Vagina (tissue), 2 donors: ENCODE data around the gene RHOU. TPM values are rescaled to one million over a fixed set of nuclear protein-coding genes. Genes with fewer than 3 reads are reported as not detected.

Experiments
- DNase-seq, 2 donors: peaks; one replicate each; pipeline ENCODE4 v3.0.0-alpha.2; 2017; ENCODE audit errors: extremely low spot score in 2 of 2
- H3K27ac ChIP-seq: fragments of 200-600 bp; sonication (generic); one replicate; pipeline ENCODE4 v1.5.1; 2019
- H3K27me3 ChIP-seq: fragments of 200-600 bp; sonication (generic); one replicate; pipeline ENCODE4 v1.5.1; 2019
- H3K36me3 ChIP-seq, 2 donors: fragments of 200-600 bp; sonication (generic); one replicate each; pipeline ENCODE4 v1.5.1; 2017 to 2019
- H3K4me1 ChIP-seq: fragments of 200-600 bp; sonication (generic); one replicate; pipeline ENCODE4 v1.5.1; 2019
- H3K4me3 ChIP-seq, 2 donors: fragments of 200-600 bp; sonication (generic); 1 replicate in 1 of 2; 2 replicates in 1 of 2; pipeline ENCODE4 v1.5.1; 2016 to 2019
- H3K9me3 ChIP-seq: fragments of 200-600 bp; sonication (generic); one replicate; pipeline ENCODE4 v1.5.1; 2019
- POLR2A ChIP-seq, 2 donors: fragments of 450-650 bp; IDR thresholded peaks; one replicate each; pipeline ENCODE4 v1.6.1; 2017; ENCODE audit warnings: antibody characterized with exemption in 2 of 2, mild to moderate bottlenecking in 2 of 2, moderate library complexity in 2 of 2
- POLR2AphosphoS5 ChIP-seq, 2 donors: sonication (generic); formaldehyde crosslinking; IDR thresholded peaks; one replicate each; pipeline ENCODE4 v1.9.0; 2017; ENCODE audit warnings: antibody characterized with exemption in 2 of 2, mild to moderate bottlenecking in 2 of 2, low read depth in 1 of 2; ENCODE audit not compliant: insufficient read depth in 1 of 2
- intact Hi-C: fragments of 100-400 bp; cut with DNase I; formaldehyde crosslinking; loops from one replicate; pipeline ENCODE4 v1.15.1; 2023
- total RNA-seq: library from RNA; depleted of rRNA; stranded (reverse); fragments of >200 nt; gene quantifications from one replicate; pipeline ENCODE4 v1.2.3, GENCODE V29; 2016
- TF ChIP-seq, protein P1 (sequence below), 3 experiments: fragments of 450-650 bp in 2 of 3; fragments of 200-600 bp in 1 of 3; sonication (generic) in 1 of 3; IDR thresholded peaks; one replicate each; pipeline ENCODE4 v1.5.1; 2017 to 2019; ENCODE audit warnings: antibody characterized with exemption in 3 of 3, mild to moderate bottlenecking in 2 of 3, moderate library complexity in 2 of 3

RHOU gene
- total RNA-seq, 1 donor from 2014 or later = 10.8 TPM

DNA sequence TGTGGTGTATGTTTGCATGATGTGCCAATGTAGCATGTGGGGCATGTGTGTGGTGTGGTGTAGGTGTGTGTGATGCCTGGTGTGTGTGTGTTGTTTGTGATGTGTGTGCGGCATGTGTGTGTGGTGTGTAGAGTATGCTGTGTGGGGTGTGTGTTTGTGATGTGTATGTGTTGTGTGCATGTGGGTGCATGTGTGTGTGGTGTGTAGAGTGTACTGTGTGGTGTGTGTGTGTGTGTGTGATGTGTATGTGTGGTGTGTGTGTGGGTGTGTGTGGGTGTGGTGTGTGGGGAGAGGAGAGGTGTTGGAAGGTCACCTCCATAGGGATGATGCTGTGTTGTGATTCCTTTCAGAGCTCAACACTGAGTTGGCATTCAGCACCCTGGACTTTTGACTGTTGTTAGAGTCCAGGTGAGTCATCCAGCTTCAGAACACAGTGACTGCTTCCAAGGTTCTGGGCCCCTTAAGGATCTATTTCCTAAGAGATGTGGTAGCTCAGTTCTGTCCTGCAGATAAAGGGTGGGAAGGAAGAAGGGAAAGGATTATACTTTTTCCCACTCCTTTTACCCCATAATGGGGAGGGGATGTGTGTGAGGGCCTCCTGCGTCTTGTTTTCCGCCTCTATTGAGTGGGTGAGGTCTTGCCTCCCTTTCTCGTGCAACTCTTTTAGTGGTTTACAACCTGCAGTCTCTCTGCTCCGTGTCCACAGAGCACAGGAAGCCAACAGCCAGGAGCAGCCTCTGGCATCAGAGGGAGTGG, 47.6 kb downstream of the RHOU start:
- Histone ChIP-seq H3K9me3 (no peaks in the 10 kb centered on the region), H3K4me1 (no peaks in the 10 kb centered on the region), H3K27ac (no peak overlapping the region), H3K4me3 (no peak overlapping the region), H3K27me3 (no peaks in the 10 kb centered on the region), H3K36me3 (no peaks in the 10 kb centered on the region)
- TF ChIP-seq POLR2AphosphoS5 (IDR thresholded peaks at IDR 0.05; ENCODE audit: insufficient read depth in 1 of 2, low read depth in 1 of 2) (no peak), POLR2A (IDR thresholded peaks at IDR 0.05) (no peak)
- TF ChIP-seq, protein P1, sequence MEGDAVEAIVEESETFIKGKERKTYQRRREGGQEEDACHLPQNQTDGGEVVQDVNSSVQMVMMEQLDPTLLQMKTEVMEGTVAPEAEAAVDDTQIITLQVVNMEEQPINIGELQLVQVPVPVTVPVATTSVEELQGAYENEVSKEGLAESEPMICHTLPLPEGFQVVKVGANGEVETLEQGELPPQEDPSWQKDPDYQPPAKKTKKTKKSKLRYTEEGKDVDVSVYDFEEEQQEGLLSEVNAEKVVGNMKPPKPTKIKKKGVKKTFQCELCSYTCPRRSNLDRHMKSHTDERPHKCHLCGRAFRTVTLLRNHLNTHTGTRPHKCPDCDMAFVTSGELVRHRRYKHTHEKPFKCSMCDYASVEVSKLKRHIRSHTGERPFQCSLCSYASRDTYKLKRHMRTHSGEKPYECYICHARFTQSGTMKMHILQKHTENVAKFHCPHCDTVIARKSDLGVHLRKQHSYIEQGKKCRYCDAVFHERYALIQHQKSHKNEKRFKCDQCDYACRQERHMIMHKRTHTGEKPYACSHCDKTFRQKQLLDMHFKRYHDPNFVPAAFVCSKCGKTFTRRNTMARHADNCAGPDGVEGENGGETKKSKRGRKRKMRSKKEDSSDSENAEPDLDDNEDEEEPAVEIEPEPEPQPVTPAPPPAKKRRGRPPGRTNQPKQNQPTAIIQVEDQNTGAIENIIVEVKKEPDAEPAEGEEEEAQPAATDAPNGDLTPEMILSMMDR (IDR thresholded peaks at IDR 0.05) = no peak
- intact Hi-C loops = no loop called here
- DNase-seq = no peak

DNA sequence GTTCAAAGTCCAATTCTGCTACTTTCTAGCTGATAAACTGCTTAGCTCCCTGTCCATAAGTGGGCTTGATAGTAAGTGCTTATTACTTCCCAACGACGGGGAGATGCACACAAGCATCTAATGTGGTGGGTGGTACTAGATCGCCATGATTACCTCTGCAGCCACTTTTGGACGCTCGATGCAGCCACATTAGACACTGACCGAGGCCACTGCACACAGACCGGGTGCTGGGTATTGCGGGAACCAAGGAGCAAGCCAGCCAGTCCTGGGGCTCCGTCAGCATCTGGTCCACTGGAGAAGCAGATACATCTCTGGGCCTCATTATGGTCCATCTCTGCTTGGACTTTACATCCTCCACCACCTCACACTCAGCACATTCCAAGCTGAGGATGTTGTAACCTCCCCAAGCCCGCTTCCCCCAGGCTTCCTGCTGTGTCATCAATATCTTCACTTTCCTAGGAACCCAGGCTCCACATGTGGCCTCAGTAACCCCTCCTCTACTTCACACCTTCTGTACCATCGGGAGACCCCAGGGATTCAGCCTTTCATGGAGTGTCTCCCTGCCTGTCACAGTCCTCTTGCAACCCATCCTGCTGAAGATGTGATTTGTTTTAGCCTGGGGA, 48.2 kb downstream of the RHOU start:
- H3K4me3 ChIP-seq = no peak overlapping the region
- H3K4me1 ChIP-seq = no peaks in the 10 kb centered on the region
- no peaks in the 10 kb centered on the region for H3K36me3 ChIP-seq
- intact Hi-C loops = no loop called here
- no peak overlapping the region for H3K27ac ChIP-seq
- no peaks in the 10 kb centered on the region for H3K9me3 ChIP-seq
- no peaks in the 10 kb centered on the region for H3K27me3 ChIP-seq
- TF ChIP-seq POLR2AphosphoS5 (IDR thresholded peaks at IDR 0.05; ENCODE audit: insufficient read depth in 1 of 2, low read depth in 1 of 2) = no peak
- no peak for TF ChIP-seq POLR2A (IDR thresholded peaks at IDR 0.05)
- TF ChIP-seq, protein P1 (IDR thresholded peaks at IDR 0.05) = no peak
- DNase-seq = no peak

DNA sequence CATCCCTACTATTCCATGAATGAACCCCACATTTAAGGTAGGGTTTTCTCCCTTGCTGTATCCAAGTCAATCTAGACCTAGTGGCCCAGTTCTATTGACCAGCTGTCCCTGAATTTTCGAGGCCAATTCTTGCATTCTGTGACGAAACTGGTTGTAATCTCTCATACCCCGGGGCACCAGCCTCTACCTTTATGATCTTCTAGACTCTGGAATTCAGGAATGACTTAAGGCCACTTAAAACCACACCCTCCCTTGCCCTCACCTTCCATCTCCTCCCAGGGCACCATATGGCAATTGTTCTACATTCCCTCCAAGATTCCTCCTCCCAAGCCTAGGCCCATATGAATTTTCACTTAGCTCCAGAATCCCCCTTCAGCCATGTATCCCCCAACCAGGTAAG, 48.9 kb downstream of the RHOU start:
- H3K36me3 ChIP-seq = no peaks in the 10 kb centered on the region
- no peaks in the 10 kb centered on the region for H3K27me3 ChIP-seq
- no peaks in the 10 kb centered on the region for H3K4me1 ChIP-seq
- no peak for TF ChIP-seq POLR2AphosphoS5 (IDR thresholded peaks at IDR 0.05; ENCODE audit: insufficient read depth in 1 of 2, low read depth in 1 of 2)
- TF ChIP-seq POLR2A (IDR thresholded peaks at IDR 0.05) = no peak
- TF ChIP-seq, protein P1 (IDR thresholded peaks at IDR 0.05) = no peak
- no peaks in the 10 kb centered on the region for H3K9me3 ChIP-seq
- intact Hi-C loops = no loop called here
- DNase-seq = no peak
- H3K27ac ChIP-seq = no peak overlapping the region
- no peak overlapping the region for H3K4me3 ChIP-seq

DNA sequence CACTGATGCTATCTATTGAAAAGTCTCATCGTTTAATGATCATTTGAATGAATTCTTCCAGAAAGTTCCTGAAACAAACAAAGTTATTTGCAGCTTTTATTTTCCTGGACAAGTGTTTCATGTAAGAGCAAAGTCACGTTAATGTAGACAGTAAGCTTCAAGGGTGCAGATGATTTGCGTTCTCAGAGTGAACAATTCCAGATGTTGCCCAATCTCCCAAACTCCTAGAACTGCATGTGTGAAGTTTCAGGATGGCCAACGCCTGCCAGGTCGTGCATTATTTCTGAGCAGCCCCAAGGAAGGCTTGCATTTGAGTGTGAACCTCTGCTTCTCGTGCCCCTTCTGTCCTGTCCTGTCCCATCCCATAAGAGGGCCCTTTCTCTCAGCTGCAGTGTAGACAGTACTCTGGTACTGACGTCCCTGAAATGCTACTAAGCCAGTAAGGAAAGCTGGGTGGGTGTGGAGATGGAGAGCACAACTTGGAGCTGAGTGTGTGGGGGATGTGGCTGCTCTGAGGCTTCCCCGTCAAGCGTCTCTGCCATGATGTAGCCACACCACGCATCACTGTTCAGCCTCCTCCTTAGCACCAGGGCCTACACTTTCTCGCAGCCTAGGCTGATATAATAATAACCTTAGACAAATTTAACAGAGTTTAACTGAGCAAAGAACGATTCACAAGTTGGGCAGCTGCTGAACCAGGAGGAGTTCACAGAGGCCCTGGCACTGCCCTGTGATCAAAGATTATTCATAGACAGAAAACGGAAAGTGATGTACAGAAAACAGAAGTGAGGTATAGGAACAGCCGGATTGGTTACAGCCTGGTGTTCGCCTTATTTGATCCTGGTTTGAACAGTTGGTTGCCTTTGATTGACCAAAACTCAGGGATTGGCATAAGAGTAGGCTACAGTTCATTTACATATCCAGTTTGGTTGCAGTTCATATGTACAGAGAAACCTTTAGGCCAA, 50.4 kb downstream of the RHOU start:
- no peaks in the 10 kb centered on the region for H3K27me3 ChIP-seq
- TF ChIP-seq POLR2A (IDR thresholded peaks at IDR 0.05) (no peak), POLR2AphosphoS5 (IDR thresholded peaks at IDR 0.05; ENCODE audit: insufficient read depth in 1 of 2, low read depth in 1 of 2) (no peak)
- TF ChIP-seq, protein P1 (IDR thresholded peaks at IDR 0.05) = no peak
- H3K27ac ChIP-seq = no peak overlapping the region
- intact Hi-C loops = no loop called here
- H3K4me3 ChIP-seq = no peak overlapping the region
- no peaks in the 10 kb centered on the region for H3K36me3 ChIP-seq
- no peaks in the 10 kb centered on the region for H3K4me1 ChIP-seq
- no peaks in the 10 kb centered on the region for H3K9me3 ChIP-seq
- no peak for DNase-seq
